ENCODE measurements around the gene CACNA1B. TPM values are rescaled to one million over a fixed set of nuclear protein-coding genes. Genes with fewer than 3 reads are reported as not detected.

CACNA1B gene
- total and polyA plus RNA-seq, 2 donors (not counting 1 experiment from before 2014, with no cell fraction given): 0.15 TPM; not detected in 1

DNA sequence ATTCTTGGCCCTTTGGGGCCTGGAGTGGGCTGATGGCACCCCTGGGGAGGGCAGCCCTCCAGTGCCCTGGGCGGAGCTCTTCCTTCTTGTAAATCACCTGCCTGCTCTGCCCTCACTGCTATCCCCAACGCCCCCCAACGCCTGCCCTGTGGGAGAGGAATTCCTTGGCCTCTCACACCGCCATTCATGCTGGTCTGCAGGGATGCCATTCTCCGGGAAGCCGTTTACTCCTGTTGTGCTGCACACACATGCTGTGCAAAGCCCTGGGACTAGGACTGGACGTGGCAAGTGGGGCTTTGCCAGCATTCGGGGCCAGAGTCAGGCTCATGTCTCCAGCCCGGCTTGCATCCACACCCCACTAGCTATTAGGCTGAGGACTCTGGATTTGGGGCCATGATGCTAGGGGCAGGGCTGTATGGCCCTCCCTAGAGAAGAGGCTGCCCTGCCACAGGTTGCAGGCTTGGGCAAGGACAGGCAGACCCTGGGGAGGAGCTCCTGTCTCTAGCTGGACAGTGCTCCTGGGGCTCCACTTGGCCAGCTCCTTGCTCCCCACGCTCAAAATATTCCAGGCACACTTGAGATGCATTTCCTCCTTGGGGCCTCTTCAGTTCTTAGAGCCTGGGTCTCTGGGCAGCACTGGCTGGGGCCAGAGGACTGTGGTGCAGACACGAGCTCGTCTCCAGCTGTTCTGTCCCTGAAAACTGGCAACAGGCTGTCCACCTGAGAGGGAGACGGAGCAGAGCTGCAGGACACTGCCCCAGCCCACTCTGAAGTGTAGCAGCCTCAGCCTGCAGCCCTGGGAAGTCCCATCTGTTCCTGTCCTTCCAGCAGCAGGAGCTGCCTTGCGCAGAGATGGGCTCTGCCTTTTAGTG, 226.9 kb downstream of the CACNA1B start:
- Mint-ChIP-seq H3K4me3 (no peak overlapping the region), H3K27me3 (peaks cover 7% of the 10 kb centered on the region), H3K9me3 (ENCODE audit: insufficient read depth) (no peaks in the 10 kb centered on the region), H3K4me1 (no peaks in the 10 kb centered on the region), H3K27ac (no peak overlapping the region)
- no peaks in the 10 kb centered on the region for H3K79me2 ChIP-seq (ENCODE audit: control insufficient read depth, insufficient read depth, low read length)
- ChIA-PET POLR2A (no interaction called here), CTCF (no interaction called here)
- H3K9me3 ChIP-seq (ENCODE audit: control extremely low read depth in 1 of 3, control insufficient read depth in 2 of 3, insufficient read depth in 1 of 3, low read length in 2 of 3): peaks cover 0 to 4% (median 0%) of the 10 kb centered on the region in 3 donors
- H3K27ac ChIP-seq (ENCODE audit: low read length in 2 of 2): no peak overlapping the region
- intact Hi-C loops (cut with micrococcal nuclease): no loop called here
- DNase-seq: no peak
- ATAC-seq (ENCODE audit: low read depth): no peak
- no peak overlapping the region for H2AFZ ChIP-seq (ENCODE audit: insufficient read depth, low read depth, low read length, poor library complexity, severe bottlenecking)
- H3K4me3 ChIP-seq (ENCODE audit: control extremely low read depth in 1 of 5, extremely low read depth in 1 of 5, insufficient read depth in 1 of 5, low read depth in 2 of 5, low read length in 4 of 5): no peak overlapping the region
- 81% methylated on average over 12 of the region's 14 CpGs for WGBS (ENCODE audit: insufficient coverage)
- no peaks in the 10 kb centered on the region for H4K20me1 ChIP-seq (ENCODE audit: control insufficient read depth, insufficient read depth, low read length, poor library complexity, severe bottlenecking)
- no peak overlapping the region for H3K9ac ChIP-seq (ENCODE audit: low read length)
- H3K4me1 ChIP-seq (ENCODE audit: control insufficient read depth in 2 of 2, insufficient read depth in 2 of 2, low read length in 2 of 2): no peaks in the 10 kb centered on the region
- no peaks in the 10 kb centered on the region for H3K27me3 ChIP-seq (replicated peaks in 1 of 4; ENCODE audit: control extremely low read depth in 1 of 4, control insufficient read depth in 3 of 4, insufficient read depth in 4 of 4, low read length in 3 of 4)
- TF ChIP-seq, protein P1, sequence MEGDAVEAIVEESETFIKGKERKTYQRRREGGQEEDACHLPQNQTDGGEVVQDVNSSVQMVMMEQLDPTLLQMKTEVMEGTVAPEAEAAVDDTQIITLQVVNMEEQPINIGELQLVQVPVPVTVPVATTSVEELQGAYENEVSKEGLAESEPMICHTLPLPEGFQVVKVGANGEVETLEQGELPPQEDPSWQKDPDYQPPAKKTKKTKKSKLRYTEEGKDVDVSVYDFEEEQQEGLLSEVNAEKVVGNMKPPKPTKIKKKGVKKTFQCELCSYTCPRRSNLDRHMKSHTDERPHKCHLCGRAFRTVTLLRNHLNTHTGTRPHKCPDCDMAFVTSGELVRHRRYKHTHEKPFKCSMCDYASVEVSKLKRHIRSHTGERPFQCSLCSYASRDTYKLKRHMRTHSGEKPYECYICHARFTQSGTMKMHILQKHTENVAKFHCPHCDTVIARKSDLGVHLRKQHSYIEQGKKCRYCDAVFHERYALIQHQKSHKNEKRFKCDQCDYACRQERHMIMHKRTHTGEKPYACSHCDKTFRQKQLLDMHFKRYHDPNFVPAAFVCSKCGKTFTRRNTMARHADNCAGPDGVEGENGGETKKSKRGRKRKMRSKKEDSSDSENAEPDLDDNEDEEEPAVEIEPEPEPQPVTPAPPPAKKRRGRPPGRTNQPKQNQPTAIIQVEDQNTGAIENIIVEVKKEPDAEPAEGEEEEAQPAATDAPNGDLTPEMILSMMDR (IDR thresholded peaks at IDR 0.05): no peak
- TF ChIP-seq EZH2 (IDR thresholded peaks at IDR 0.05; ENCODE audit: borderline replicate concordance, insufficient read depth, low read depth, low read length, poor library complexity, severe bottlenecking): no peak
- H3K4me2 ChIP-seq (replicated peaks; ENCODE audit: low read depth, low read length, poor library complexity, severe bottlenecking): no peak overlapping the region
- no peaks in the 10 kb centered on the region for H3K36me3 ChIP-seq (replicated peaks in 1 of 2; ENCODE audit: control extremely low read depth in 1 of 2, control insufficient read depth in 1 of 2, extremely low read depth in 1 of 2, insufficient read depth in 2 of 2, low read length in 1 of 2)

DNA sequence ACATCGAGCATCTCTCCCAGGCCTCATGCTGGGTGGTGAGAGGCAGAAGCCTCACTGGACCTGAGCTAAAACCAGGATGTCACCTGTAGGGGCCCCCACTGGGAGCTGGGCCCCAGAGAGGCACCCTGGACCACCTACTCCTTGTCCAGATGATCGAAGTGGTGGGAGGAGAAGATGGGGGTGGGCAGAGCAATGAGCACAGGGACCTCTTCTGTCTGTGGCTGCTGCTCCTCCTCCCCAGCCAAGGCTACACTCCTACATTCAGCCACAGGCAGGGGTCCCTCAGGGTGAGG, 227.5 kb downstream of the CACNA1B start:
- Histone ChIP-seq H3K36me3 (replicated peaks in 1 of 2; ENCODE audit: control extremely low read depth in 1 of 2, control insufficient read depth in 1 of 2, extremely low read depth in 1 of 2, insufficient read depth in 2 of 2, low read length in 1 of 2) (no peaks in the 10 kb centered on the region), H3K4me1 (ENCODE audit: control insufficient read depth in 2 of 2, insufficient read depth in 2 of 2, low read length in 2 of 2) (no peaks in the 10 kb centered on the region), H3K9ac (ENCODE audit: low read length) (no peak overlapping the region), H3K9me3 (ENCODE audit: control extremely low read depth in 1 of 3, control insufficient read depth in 2 of 3, insufficient read depth in 1 of 3, low read length in 2 of 3) (no peaks in the 10 kb centered on the region), H2AFZ (ENCODE audit: insufficient read depth, low read depth, low read length, poor library complexity, severe bottlenecking) (no peak overlapping the region), H3K4me2 (replicated peaks; ENCODE audit: low read depth, low read length, poor library complexity, severe bottlenecking) (no peak overlapping the region), H3K27me3 (replicated peaks in 1 of 4; ENCODE audit: control extremely low read depth in 1 of 4, control insufficient read depth in 3 of 4, insufficient read depth in 4 of 4, low read length in 3 of 4) (no peaks in the 10 kb centered on the region), H4K20me1 (ENCODE audit: control insufficient read depth, insufficient read depth, low read length, poor library complexity, severe bottlenecking) (no peaks in the 10 kb centered on the region), H3K79me2 (ENCODE audit: control insufficient read depth, insufficient read depth, low read length) (no peaks in the 10 kb centered on the region), H3K4me3 (ENCODE audit: control extremely low read depth in 1 of 5, extremely low read depth in 1 of 5, insufficient read depth in 1 of 5, low read depth in 2 of 5, low read length in 4 of 5) (no peak overlapping the region), H3K27ac (ENCODE audit: low read length in 2 of 2) (no peak overlapping the region)
- no peaks in the 10 kb centered on the region for H3K9me3 Mint-ChIP-seq (ENCODE audit: insufficient read depth)
- POLR2A ChIA-PET: no interaction called here
- no peak overlapping the region for H3K27ac Mint-ChIP-seq
- no peak overlapping the region for H3K4me3 Mint-ChIP-seq
- TF ChIP-seq, protein P1 (IDR thresholded peaks at IDR 0.05): no peak
- TF ChIP-seq EZH2 (IDR thresholded peaks at IDR 0.05; ENCODE audit: borderline replicate concordance, insufficient read depth, low read depth, low read length, poor library complexity, severe bottlenecking): no peak
- ATAC-seq (ENCODE audit: low read depth) (no peak), DNase-seq (no peak)
- H3K4me1 Mint-ChIP-seq: no peaks in the 10 kb centered on the region
- intact Hi-C loops (cut with micrococcal nuclease): no loop called here
- CTCF ChIA-PET: no interaction called here
- peaks cover 7% of the 10 kb centered on the region for H3K27me3 Mint-ChIP-seq
- 73% methylated on average over 1 of the region's 2 CpGs for WGBS (ENCODE audit: insufficient coverage)
